HUES6 (cell line): ENCODE results near the gene FAM83G.

Experiments
- H3K27ac ChIP-seq: 2 replicates; pipeline ENCODE4 v1.7.0; 2013; ENCODE audit warnings: low read depth, mild to moderate bottlenecking, low read length, inconsistent platforms
- H3K27me3 ChIP-seq: 2 replicates; pipeline ENCODE4 v1.6.1; 2013; ENCODE audit warnings: low read length; ENCODE audit not compliant: control insufficient read depth, insufficient read depth
- H3K36me3 ChIP-seq: 2 replicates; pipeline ENCODE4 v1.6.1; 2013; ENCODE audit warnings: low read length; ENCODE audit not compliant: control insufficient read depth, insufficient read depth
- H3K4me1 ChIP-seq: 2 replicates; pipeline ENCODE4 v1.6.1; 2013; ENCODE audit warnings: low read length; ENCODE audit not compliant: control insufficient read depth, insufficient read depth
- H3K4me3 ChIP-seq: 2 replicates; pipeline ENCODE4 v1.5.1; 2013; ENCODE audit warnings: low read depth, low read length
- H3K9ac ChIP-seq: one replicate; pipeline ENCODE4 v1.6.1; 2013; ENCODE audit warnings: mild to moderate bottlenecking, low read length
- H3K9me3 ChIP-seq: 2 replicates; pipeline ENCODE4 v1.6.1; 2013; ENCODE audit warnings: low read depth, low read length; ENCODE audit not compliant: control insufficient read depth, insufficient read depth

Gene FAM83G

GRCh38 chr17:18963126-18964017 lies 41.2 kb downstream of the FAM83G start:
- Histone ChIP-seq H3K36me3 (no peaks in the 10 kb centered on the region), H3K27ac (no peak overlapping the region), H3K4me1 (peaks cover 17% of the 10 kb centered on the region; the same call in 1 of the 2 replicates), H3K27me3 (no peaks in the 10 kb centered on the region), H3K9me3 (no peaks in the 10 kb centered on the region), H3K9ac (no peak overlapping the region), H3K4me3 (no peak overlapping the region)

- Histone ChIP-seq H3K27ac (no peak overlapping the region), H3K9ac (no peak overlapping the region), H3K36me3 (no peaks in the 10 kb centered on the region), H3K9me3 (no peaks in the 10 kb centered on the region), H3K27me3 (no peaks in the 10 kb centered on the region), H3K4me1 (peaks cover 8% of the 10 kb centered on the region; the same call in 1 of the 2 replicates), H3K4me3 (no peak overlapping the region)
Measured at GRCh38 chr17:18962494-18962815, 42.1 kb downstream of the FAM83G start.

- Histone ChIP-seq H3K4me1 (peaks cover 3% of the 10 kb centered on the region; the same call in 1 of the 2 replicates), H3K27me3 (no peaks in the 10 kb centered on the region), H3K9me3 (no peaks in the 10 kb centered on the region), H3K36me3 (no peaks in the 10 kb centered on the region), H3K9ac (no peak overlapping the region), H3K4me3 (no peak overlapping the region), H3K27ac (no peak overlapping the region)
Measured at GRCh38 chr17:18961634-18962493, 42.7 kb downstream of the FAM83G start.

- Histone ChIP-seq H3K4me1 (peaks cover 3% of the 10 kb centered on the region; the same call in 1 of the 2 replicates), H3K9ac (no peak overlapping the region), H3K4me3 (no peak overlapping the region), H3K36me3 (no peaks in the 10 kb centered on the region), H3K9me3 (no peaks in the 10 kb centered on the region), H3K27me3 (no peaks in the 10 kb centered on the region), H3K27ac (no peak overlapping the region)
Measured at GRCh38 chr17:18960803-18961511, 43.6 kb downstream of the FAM83G start.

GRCh38 chr17:18960241-18960665 lies 44.3 kb downstream of the FAM83G start:
- no peaks in the 10 kb centered on the region for H3K27me3 ChIP-seq
- no peaks in the 10 kb centered on the region for H3K9me3 ChIP-seq
- no peak overlapping the region for H3K9ac ChIP-seq
- no peak overlapping the region for H3K27ac ChIP-seq
- no peaks in the 10 kb centered on the region for H3K36me3 ChIP-seq
- peaks cover 3% of the 10 kb centered on the region; the same call in 1 of the 2 replicates for H3K4me1 ChIP-seq
- H3K4me3 ChIP-seq, result no peak overlapping the region

- H3K27ac ChIP-seq, result no peak overlapping the region
- no peak overlapping the region for H3K9ac ChIP-seq
- no peaks in the 10 kb centered on the region for H3K36me3 ChIP-seq
- H3K27me3 ChIP-seq, result no peaks in the 10 kb centered on the region
- H3K9me3 ChIP-seq, result no peaks in the 10 kb centered on the region
- H3K4me3 ChIP-seq, result no peak overlapping the region
- H3K4me1 ChIP-seq, result peaks cover 3% of the 10 kb centered on the region; the same call in 1 of the 2 replicates
Measured at GRCh38 chr17:18959845-18960240, 44.7 kb downstream of the FAM83G start.

GRCh38 chr17:18959071-18959844 lies 45.3 kb downstream of the FAM83G start:
- Histone ChIP-seq H3K9ac (no peak overlapping the region), H3K9me3 (no peaks in the 10 kb centered on the region), H3K27ac (no peak overlapping the region), H3K4me1 (peaks cover 3% of the 10 kb centered on the region; the same call in 1 of the 2 replicates), H3K27me3 (no peaks in the 10 kb centered on the region), H3K4me3 (no peak overlapping the region), H3K36me3 (no peaks in the 10 kb centered on the region)

GRCh38 chr17:18958611-18959010 lies 46.0 kb downstream of the FAM83G start:
- H3K9me3 ChIP-seq, result no peaks in the 10 kb centered on the region
- H3K27me3 ChIP-seq, result no peaks in the 10 kb centered on the region
- H3K4me1 ChIP-seq, result peaks cover 3% of the 10 kb centered on the region; the same call in 1 of the 2 replicates
- H3K27ac ChIP-seq, result no peak overlapping the region
- no peaks in the 10 kb centered on the region for H3K36me3 ChIP-seq
- H3K9ac ChIP-seq, result no peak overlapping the region
- no peak overlapping the region for H3K4me3 ChIP-seq

GRCh38 chr17:18957831-18958230 lies 46.7 kb downstream of the FAM83G start:
- Histone ChIP-seq H3K9ac (no peak overlapping the region), H3K27ac (no peak overlapping the region), H3K9me3 (no peaks in the 10 kb centered on the region), H3K36me3 (no peaks in the 10 kb centered on the region), H3K4me3 (no peak overlapping the region), H3K27me3 (no peaks in the 10 kb centered on the region), H3K4me1 (peaks cover 3% of the 10 kb centered on the region; the same call in 1 of the 2 replicates)

GRCh38 chr17:18956581-18956980 lies 48.0 kb downstream of the FAM83G start:
- Histone ChIP-seq H3K4me1 (no peaks in the 10 kb centered on the region), H3K9ac (no peak overlapping the region), H3K36me3 (no peaks in the 10 kb centered on the region), H3K9me3 (no peaks in the 10 kb centered on the region), H3K27ac (no peak overlapping the region), H3K4me3 (no peak overlapping the region), H3K27me3 (no peaks in the 10 kb centered on the region)
